Measurements from ENCODE around the gene BTBD9.

DNA sequence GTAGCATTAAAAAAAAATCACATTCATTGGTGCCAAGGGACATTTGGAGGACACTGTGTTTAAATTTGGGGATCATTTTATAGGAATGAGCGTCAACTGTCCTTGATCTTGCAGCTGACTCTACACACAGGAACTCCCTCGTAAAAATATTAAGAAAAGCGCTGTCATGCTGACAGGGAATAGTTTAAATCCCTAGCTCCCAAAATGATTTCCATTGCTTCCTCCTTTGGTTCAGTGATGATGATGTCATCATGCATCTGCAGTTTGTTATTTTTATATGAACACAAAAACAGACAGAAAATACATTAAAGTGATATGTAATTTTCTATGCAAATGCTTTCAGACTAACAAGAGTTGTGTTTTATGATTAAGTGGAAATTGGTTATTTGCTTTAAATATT, 275.6 kb downstream of the BTBD9 start:
- no peak for TF ChIP-seq POLR2AphosphoS5 (IDR thresholded peaks at IDR 0.05; ENCODE audit: insufficient read depth, low read depth, low read length)
- TF ChIP-seq, protein P1, sequence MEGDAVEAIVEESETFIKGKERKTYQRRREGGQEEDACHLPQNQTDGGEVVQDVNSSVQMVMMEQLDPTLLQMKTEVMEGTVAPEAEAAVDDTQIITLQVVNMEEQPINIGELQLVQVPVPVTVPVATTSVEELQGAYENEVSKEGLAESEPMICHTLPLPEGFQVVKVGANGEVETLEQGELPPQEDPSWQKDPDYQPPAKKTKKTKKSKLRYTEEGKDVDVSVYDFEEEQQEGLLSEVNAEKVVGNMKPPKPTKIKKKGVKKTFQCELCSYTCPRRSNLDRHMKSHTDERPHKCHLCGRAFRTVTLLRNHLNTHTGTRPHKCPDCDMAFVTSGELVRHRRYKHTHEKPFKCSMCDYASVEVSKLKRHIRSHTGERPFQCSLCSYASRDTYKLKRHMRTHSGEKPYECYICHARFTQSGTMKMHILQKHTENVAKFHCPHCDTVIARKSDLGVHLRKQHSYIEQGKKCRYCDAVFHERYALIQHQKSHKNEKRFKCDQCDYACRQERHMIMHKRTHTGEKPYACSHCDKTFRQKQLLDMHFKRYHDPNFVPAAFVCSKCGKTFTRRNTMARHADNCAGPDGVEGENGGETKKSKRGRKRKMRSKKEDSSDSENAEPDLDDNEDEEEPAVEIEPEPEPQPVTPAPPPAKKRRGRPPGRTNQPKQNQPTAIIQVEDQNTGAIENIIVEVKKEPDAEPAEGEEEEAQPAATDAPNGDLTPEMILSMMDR (IDR thresholded peaks at IDR 0.05; ENCODE audit: extremely low read depth in 1 of 2, insufficient read depth in 1 of 2, low read depth in 1 of 2, low read length in 2 of 2): no peak
- no peak for TF ChIP-seq POLR2A (IDR thresholded peaks at IDR 0.05; ENCODE audit: low read depth, low read length)
- no peak for TF ChIP-seq MYC (IDR thresholded peaks at IDR 0.05; ENCODE audit: low read depth, low read length)
- TF ChIP-seq, protein P2, sequence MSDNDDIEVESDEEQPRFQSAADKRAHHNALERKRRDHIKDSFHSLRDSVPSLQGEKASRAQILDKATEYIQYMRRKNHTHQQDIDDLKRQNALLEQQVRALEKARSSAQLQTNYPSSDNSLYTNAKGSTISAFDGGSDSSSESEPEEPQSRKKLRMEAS (IDR thresholded peaks at IDR 0.05; ENCODE audit: insufficient read depth, insufficient read length): no peak
- no peak for TF ChIP-seq EZH2 (IDR thresholded peaks at IDR 0.05; ENCODE audit: borderline replicate concordance, low read depth, low read length, severe bottlenecking)
- no peak for TF ChIP-seq GATA2 (IDR thresholded peaks at IDR 0.05; ENCODE audit: insufficient read depth, insufficient read length, low read depth, low read length)

Measured in endothelial cell of umbilical vein (primary cell).